ENCODE results near the gene ARHGEF26.

The ARHGEF26 gene

GRCh38 chr3:154301561-154301960, 180.4 kb downstream of the ARHGEF26 start:
- in situ Hi-C loops (cut with HindIII; ENCODE audit: low pct_ligation_motif_present, low sequenced_read_pairs) = no loop called here
- H3K36me3 ChIP-seq (replicated peaks) = peaks cover 41% of the 10 kb centered on the region
- TF ChIP-seq, protein P1, sequence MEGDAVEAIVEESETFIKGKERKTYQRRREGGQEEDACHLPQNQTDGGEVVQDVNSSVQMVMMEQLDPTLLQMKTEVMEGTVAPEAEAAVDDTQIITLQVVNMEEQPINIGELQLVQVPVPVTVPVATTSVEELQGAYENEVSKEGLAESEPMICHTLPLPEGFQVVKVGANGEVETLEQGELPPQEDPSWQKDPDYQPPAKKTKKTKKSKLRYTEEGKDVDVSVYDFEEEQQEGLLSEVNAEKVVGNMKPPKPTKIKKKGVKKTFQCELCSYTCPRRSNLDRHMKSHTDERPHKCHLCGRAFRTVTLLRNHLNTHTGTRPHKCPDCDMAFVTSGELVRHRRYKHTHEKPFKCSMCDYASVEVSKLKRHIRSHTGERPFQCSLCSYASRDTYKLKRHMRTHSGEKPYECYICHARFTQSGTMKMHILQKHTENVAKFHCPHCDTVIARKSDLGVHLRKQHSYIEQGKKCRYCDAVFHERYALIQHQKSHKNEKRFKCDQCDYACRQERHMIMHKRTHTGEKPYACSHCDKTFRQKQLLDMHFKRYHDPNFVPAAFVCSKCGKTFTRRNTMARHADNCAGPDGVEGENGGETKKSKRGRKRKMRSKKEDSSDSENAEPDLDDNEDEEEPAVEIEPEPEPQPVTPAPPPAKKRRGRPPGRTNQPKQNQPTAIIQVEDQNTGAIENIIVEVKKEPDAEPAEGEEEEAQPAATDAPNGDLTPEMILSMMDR (IDR thresholded peaks at IDR 0.05; ENCODE audit: low read depth, low read length, missing control alignments) = no peak

DNA sequence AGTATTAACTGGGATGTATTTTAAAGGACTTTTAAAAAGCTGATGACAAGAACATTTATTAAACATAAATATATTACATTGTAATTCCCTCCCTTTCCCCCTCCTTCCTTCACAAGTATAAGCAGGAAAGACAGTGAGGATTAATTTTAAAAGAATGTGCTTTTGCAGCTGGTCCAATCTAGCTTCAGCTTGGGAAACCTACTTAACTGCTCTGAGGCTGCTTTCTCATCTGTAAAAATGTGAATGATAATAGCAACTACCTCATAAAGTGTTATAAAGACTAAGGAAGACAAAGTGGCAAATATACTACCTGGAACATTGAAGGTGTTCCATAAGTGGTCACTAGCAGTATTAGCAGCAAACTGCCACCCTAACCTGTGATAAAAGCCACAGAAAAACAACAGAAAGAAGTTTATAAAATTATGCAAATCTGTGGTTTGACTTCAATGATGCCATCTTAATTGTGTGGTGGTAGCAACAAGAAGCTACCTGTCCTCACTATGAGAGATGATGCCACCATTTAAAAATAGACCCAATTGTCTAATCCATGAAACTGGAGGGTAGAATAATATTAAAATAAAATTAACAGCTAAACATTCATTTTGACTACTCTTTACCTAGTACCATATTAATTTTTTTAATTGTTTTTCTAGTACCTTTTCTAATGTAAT, 183.1 kb downstream of the ARHGEF26 start:
- TF ChIP-seq, protein P1 (IDR thresholded peaks at IDR 0.05; ENCODE audit: low read depth, low read length, missing control alignments) = no peak
- in situ Hi-C loops (cut with HindIII; ENCODE audit: low pct_ligation_motif_present, low sequenced_read_pairs) = no loop called here
- H3K27me3 ChIP-seq (replicated peaks) = no peaks in the 10 kb centered on the region
- peaks cover 33% of the 10 kb centered on the region for H3K36me3 ChIP-seq (replicated peaks)
- DNase-seq = no peak
- H3K4me3 ChIP-seq (ENCODE audit: low read depth, low read length) = no peak overlapping the region
- H3K27ac ChIP-seq = no peak overlapping the region

More at GRCh38 chr3:154301561-154301960, 180.4 kb downstream of the ARHGEF26 start:
- Histone ChIP-seq H3K4me3 (ENCODE audit: low read depth, low read length) (no peak overlapping the region), H3K27me3 (replicated peaks) (no peaks in the 10 kb centered on the region), H3K27ac (no peak overlapping the region)
- no peak for DNase-seq

DNA sequence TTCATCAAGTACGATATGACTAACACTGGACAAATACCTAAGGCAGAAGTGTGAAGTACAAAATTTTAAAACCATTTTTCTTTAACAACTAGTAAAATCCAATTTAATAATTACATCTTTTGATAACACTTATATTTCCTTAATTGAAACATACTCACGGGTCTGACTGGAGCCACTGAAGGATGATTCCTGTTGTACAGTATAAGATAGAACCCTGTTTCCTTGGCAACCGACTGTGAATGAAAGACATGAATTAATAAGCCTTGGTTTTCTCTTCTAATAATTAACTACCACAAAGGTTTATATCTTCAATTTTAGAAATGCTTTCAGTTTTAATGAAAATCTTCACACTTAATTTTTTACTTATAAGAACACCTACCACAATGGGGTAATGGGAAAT, 183.7 kb downstream of the ARHGEF26 start:
- TF ChIP-seq, protein P1 (IDR thresholded peaks at IDR 0.05; ENCODE audit: low read depth, low read length, missing control alignments) = no peak
- no peak for DNase-seq
- no peak overlapping the region for H3K27ac ChIP-seq
- H3K27me3 ChIP-seq (replicated peaks) = no peaks in the 10 kb centered on the region
- peaks cover 33% of the 10 kb centered on the region for H3K36me3 ChIP-seq (replicated peaks)
- H3K4me3 ChIP-seq (ENCODE audit: low read depth, low read length) = no peak overlapping the region
- in situ Hi-C loops (cut with HindIII; ENCODE audit: low pct_ligation_motif_present, low sequenced_read_pairs) = no loop called here

DNA sequence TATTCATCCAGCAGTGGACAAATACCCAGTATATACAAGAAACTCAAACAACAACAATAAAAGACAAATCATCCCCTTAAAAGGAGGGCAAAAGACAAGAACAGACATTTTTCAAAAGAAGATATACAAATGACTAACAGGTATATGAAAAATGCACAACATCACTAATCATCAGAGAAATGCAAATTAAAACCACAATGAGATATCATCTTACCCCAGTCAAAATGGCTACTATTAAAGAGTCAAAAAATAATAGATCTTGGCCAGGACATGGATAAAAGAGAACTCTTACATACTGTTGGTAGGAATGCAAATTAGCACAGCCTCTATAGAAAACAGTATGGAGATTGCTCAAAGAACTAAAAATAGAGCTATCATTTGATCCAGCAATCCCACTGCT, 186.2 kb downstream of the ARHGEF26 start:
- TF ChIP-seq, protein P1 (IDR thresholded peaks at IDR 0.05; ENCODE audit: low read depth, low read length, missing control alignments) = no peak
- no peaks in the 10 kb centered on the region for H3K27me3 ChIP-seq (replicated peaks)
- peaks cover 26% of the 10 kb centered on the region for H3K36me3 ChIP-seq (replicated peaks)
- in situ Hi-C loops (cut with HindIII; ENCODE audit: low pct_ligation_motif_present, low sequenced_read_pairs) = no loop called here
- H3K27ac ChIP-seq = no peak overlapping the region
- DNase-seq = no peak
- H3K4me3 ChIP-seq (ENCODE audit: low read depth, low read length) = no peak overlapping the region

Data from brain microvascular endothelial cell (primary cell).